ENCODE measurements around the gene SEPHS1. TPM values are rescaled to one million over a fixed set of nuclear protein-coding genes. Genes with fewer than 3 reads are reported as not detected.

The SEPHS1 gene
- 25.3 and 29.1 TPM in 2 replicates for total RNA-seq
- 20.4 TPM for total RNA-seq (2013)
- 14.7 and 15.8 TPM in 2 replicates for polyA plus RNA-seq
- 10.0 and 13.7 TPM in 2 replicates for polyA minus RNA-seq

DNA sequence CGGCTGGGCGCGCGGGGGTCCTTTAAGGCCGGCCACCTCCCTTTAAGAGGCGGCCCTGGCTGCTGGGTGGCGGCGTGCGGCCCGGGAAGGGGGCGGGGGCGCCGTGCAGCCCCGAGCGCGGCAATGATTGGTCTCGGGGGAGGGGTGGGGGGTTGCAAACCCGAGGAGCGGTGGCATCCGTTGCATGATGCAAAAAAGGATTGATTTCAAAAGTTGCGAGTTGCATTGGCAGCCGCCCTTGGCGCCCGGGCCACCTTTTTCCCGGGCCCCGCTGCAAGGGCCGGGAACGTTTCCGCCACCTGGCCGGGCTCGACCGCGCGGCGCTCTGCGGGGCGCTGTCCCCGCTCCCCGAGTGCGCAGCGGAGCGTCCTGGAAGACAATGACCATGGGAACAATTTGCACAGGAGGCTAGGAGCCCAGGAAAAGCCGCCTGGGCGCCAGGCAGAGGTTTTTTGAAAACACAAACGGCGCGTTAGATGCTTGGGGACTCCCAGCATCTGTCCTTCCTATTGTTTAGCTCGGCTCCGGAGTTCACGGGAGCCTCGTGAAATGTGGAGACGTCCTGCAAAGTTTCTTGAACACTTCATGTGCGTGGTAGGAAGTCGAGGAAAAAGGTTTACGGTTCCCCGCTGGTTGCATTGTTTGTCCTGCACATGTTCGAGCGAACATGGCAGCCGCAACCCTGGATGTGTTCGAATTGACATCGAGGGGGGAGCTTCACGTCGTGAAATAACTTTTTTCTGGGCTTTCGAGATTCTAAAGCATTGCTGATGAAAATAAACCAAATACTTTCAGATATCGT is at the start of gene SEPHS1:
Gene SEPHS1 (minus strand): TSS at position 78 of the 802 bp plus-strand sequence. CDS start 3,343 bp downstream, outside the sequence.
- POLR2A ChIA-PET: interaction anchor here (1.0 kb wide), 1 partner anchor 45 kb away, joined by 7 read pairs; no protein-coding TSS in a partner anchor
- CTCF ChIA-PET: interaction anchor here (1.3 to 7.2 kb wide), 3 partner anchors 46 to 188 kb away, joined by 4 to 41 read pairs (median 41); partner anchors contain the start of gene MCM10
- Histone ChIP-seq H3K4me2 (replicated peaks; ENCODE audit: low read depth, low read length, poor library complexity, severe bottlenecking) (peak within 1 kb of the TSS; percentile 90), H4K20me1 (ENCODE audit: control insufficient read depth, insufficient read depth, low read length, poor library complexity, severe bottlenecking) (no peaks in the 10 kb centered on the region), H3K9me3 (ENCODE audit: control extremely low read depth in 1 of 3, control insufficient read depth in 2 of 3, insufficient read depth in 1 of 3, low read length in 2 of 3) (no peaks in the 10 kb centered on the region), H3K9ac (ENCODE audit: low read length) (peak within 1 kb of the TSS; percentile 77), H3K4me1 (ENCODE audit: control insufficient read depth in 2 of 2, insufficient read depth in 2 of 2, low read length in 2 of 2) (peaks cover 26 to 38% of the 10 kb centered on the region in 2 donors), H3K79me2 (ENCODE audit: control insufficient read depth, insufficient read depth, low read length) (peaks cover 36% of the 10 kb centered on the region), H3K36me3 (replicated peaks in 1 of 2; ENCODE audit: control extremely low read depth in 1 of 2, control insufficient read depth in 1 of 2, extremely low read depth in 1 of 2, insufficient read depth in 2 of 2, low read length in 1 of 2) (no peaks in the 10 kb centered on the region), H3K27ac (ENCODE audit: low read length in 2 of 2) (peak within 1 kb of the TSS; percentile 54 to 82), H2AFZ (ENCODE audit: insufficient read depth, low read depth, low read length, poor library complexity, severe bottlenecking) (peak within 1 kb of the TSS; percentile 88), H3K4me3 (ENCODE audit: control extremely low read depth in 1 of 5, extremely low read depth in 1 of 5, insufficient read depth in 1 of 5, low read depth in 2 of 5, low read length in 4 of 5) (peak within 1 kb of the TSS; percentile 55 to 87 (median 82)), H3K27me3 (replicated peaks in 1 of 4; ENCODE audit: control extremely low read depth in 1 of 4, control insufficient read depth in 3 of 4, insufficient read depth in 4 of 4, low read length in 3 of 4) (peaks cover 0 to 30% (median 7%) of the 10 kb centered on the region in 4 experiments)
- DNase-seq (peak; percentile 81), ATAC-seq (ENCODE audit: low read depth) (peak; percentile 69)
- intact Hi-C loops (cut with micrococcal nuclease): loop anchor here (2.0 kb wide), 1 partner anchor 238 kb away; the partner anchor contains the start of gene PRPF18
- Mint-ChIP-seq H3K9me3 (ENCODE audit: insufficient read depth) (no peaks in the 10 kb centered on the region), H3K27ac (peak within 1 kb of the TSS; percentile 93), H3K4me3 (peak within 1 kb of the TSS; percentile 92), H3K4me1 (peaks cover 58% of the 10 kb centered on the region), H3K27me3 (peaks cover 4% of the 10 kb centered on the region)
- TF ChIP-seq EZH2 (IDR thresholded peaks at IDR 0.05; ENCODE audit: borderline replicate concordance, insufficient read depth, low read depth, low read length, poor library complexity, severe bottlenecking) (no peak), CTCF (IDR thresholded peaks at IDR 0.05) (no peak)
- WGBS (ENCODE audit: insufficient coverage): under 1% methylated on average over 65 of the region's 65 CpGs

DNA sequence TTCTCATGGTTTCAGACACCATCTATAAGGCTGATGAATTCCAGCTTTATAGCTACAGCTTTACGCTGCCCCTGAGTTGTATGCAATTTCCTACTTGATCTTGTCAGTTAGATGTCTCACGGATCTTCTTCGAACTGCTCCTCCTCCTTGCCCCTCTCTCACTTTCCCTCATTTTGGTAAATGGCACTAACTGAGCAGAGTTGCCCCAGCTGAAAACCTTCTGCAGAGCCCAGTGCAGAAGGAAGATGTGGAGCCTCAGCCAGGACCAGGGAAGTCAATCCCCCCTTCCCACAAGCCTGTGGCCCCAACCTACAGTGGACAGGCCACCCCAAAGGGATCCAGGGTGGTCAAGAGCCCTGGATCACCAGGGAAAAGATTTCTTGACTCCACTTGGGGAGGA is 49.0 kb upstream of the SEPHS1 start:
- Mint-ChIP-seq H3K9me3 (ENCODE audit: insufficient read depth) (no peaks in the 10 kb centered on the region), H3K27me3 (peaks cover 30% of the 10 kb centered on the region), H3K4me3 (no peak overlapping the region), H3K27ac (no peak overlapping the region), H3K4me1 (peaks cover 2% of the 10 kb centered on the region)
- Histone ChIP-seq H3K79me2 (ENCODE audit: control insufficient read depth, insufficient read depth, low read length) (no peaks in the 10 kb centered on the region), H3K4me2 (replicated peaks; ENCODE audit: low read depth, low read length, poor library complexity, severe bottlenecking) (no peak overlapping the region), H3K9me3 (ENCODE audit: control extremely low read depth in 1 of 3, control insufficient read depth in 2 of 3, insufficient read depth in 1 of 3, low read length in 2 of 3) (peaks cover 0 to 6% (median 1%) of the 10 kb centered on the region in 3 donors), H3K9ac (ENCODE audit: low read length) (no peak overlapping the region), H2AFZ (ENCODE audit: insufficient read depth, low read depth, low read length, poor library complexity, severe bottlenecking) (no peak overlapping the region), H3K27ac (ENCODE audit: low read length in 2 of 2) (no peak overlapping the region), H3K4me3 (ENCODE audit: control extremely low read depth in 1 of 5, extremely low read depth in 1 of 5, insufficient read depth in 1 of 5, low read depth in 2 of 5, low read length in 4 of 5) (no peak overlapping the region), H3K27me3 (replicated peaks in 1 of 4; ENCODE audit: control extremely low read depth in 1 of 4, control insufficient read depth in 3 of 4, insufficient read depth in 4 of 4, low read length in 3 of 4) (peaks cover 0 to 9% (median 0%) of the 10 kb centered on the region in 4 experiments), H4K20me1 (ENCODE audit: control insufficient read depth, insufficient read depth, low read length, poor library complexity, severe bottlenecking) (no peaks in the 10 kb centered on the region), H3K36me3 (replicated peaks in 1 of 2; ENCODE audit: control extremely low read depth in 1 of 2, control insufficient read depth in 1 of 2, extremely low read depth in 1 of 2, insufficient read depth in 2 of 2, low read length in 1 of 2) (no peaks in the 10 kb centered on the region), H3K4me1 (ENCODE audit: control insufficient read depth in 2 of 2, insufficient read depth in 2 of 2, low read length in 2 of 2) (no peaks in the 10 kb centered on the region)
- DNase-seq (no peak), ATAC-seq (ENCODE audit: low read depth) (no peak)
- intact Hi-C loops (cut with micrococcal nuclease): no loop called here
- TF ChIP-seq EZH2 (IDR thresholded peaks at IDR 0.05; ENCODE audit: borderline replicate concordance, insufficient read depth, low read depth, low read length, poor library complexity, severe bottlenecking): no peak
- no peak for TF ChIP-seq CTCF (IDR thresholded peaks at IDR 0.05)
- POLR2A ChIA-PET: no interaction called here
- CTCF ChIA-PET: no interaction called here
- WGBS (ENCODE audit: insufficient coverage): 100% methylated on average over 1 of the region's 3 CpGs
